ENCODE measurements around the gene PANK2. TPM values are rescaled to one million over a fixed set of nuclear protein-coding genes. Genes with fewer than 3 reads are reported as not detected.
"Not testable (repeated sequence)": the region's sequence is repeated elsewhere in the genome, so short reads cannot be mapped to it uniquely, and the experiment has no call there.

Gene PANK2
- total RNA-seq, 1 experiment from 2014 or later = 41.6 TPM

DNA sequence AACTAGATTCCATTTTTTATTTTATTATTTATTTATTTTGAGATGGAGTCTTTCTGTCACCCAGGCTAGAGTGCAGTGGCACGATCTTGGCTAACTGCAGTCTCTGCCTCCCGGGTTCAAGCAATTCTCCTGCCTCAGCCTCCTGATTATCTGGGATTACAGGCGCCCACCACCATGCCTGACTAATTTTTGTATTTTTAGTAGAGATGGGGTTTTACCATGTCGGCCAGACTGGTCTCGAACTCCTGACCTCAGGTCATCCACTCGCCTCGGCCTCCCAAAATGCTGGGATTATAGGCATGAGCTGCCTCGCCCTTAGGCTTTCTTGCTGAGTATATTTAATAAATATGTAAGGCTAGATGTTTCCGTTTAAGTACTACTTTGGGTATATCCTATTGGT, 9.0 kb downstream of the PANK2 start:
- not testable (repeated sequence) for BruUV-seq (replicated peaks)

DNA sequence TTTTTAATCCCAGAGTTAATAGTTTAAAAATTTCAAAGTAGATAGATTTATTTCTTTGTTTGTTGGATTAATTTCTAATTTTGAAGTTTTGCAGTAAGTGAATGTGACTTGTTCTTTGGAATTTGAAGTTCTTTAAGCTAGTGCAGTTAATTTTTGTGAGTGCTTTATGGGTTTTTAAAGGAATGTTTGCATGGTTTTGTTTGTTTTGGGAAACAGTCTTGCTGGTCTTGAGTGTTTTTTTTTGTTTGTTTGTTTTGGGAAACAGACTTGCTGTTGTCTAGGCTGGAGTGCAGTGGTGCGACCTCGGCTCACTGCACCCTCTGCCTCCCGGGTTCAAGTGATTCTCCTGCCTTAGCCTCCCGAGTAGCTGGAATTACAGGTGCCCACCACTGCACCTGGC, 9.5 kb downstream of the PANK2 start:
- RAD21 ChIA-PET (ENCODE audit: low non-redundant PET in 1 of 2, low total read pairs in 2 of 2, uncharacterized antibody in 2 of 2, unreplicated experiment in 2 of 2) = no interaction called here
- Histone ChIP-seq H3K36me3 (ENCODE audit: control insufficient read depth in 1 of 2, insufficient read depth in 2 of 2, low read length in 2 of 2) (peaks cover 0 to 6% of the 10 kb centered on the region in 2 experiments; a peak in 3 of 4 replicates), H3K27me3 (ENCODE audit: insufficient read depth, low read length) (no peaks in the 10 kb centered on the region), H3K9me3 (ENCODE audit: control insufficient read depth in 1 of 2, insufficient read depth in 1 of 2, low read depth in 1 of 2, low read length in 2 of 2) (no peaks in the 10 kb centered on the region), H3K27ac (ENCODE audit: low read depth, low read length) (no peak overlapping the region), H3K9ac (ENCODE audit: low read length) (no peak overlapping the region), H3K4me1 (ENCODE audit: control insufficient read depth in 1 of 2, insufficient read depth in 2 of 2, low read length in 2 of 2) (peaks cover 30 to 57% of the 10 kb centered on the region in 2 experiments), H3K9me2 (ENCODE audit: insufficient read depth) (no peaks in the 10 kb centered on the region), H3K4me3 (replicated peaks in 1 of 2; ENCODE audit: low read depth in 1 of 2, low read length in 2 of 2) (no peak overlapping the region), H3K79me2 (ENCODE audit: insufficient read depth, low read length) (peaks cover 100% of the 10 kb centered on the region), H4K20me1 (ENCODE audit: insufficient read depth) (peaks cover 48% of the 10 kb centered on the region), H3K4me2 (ENCODE audit: low read length) (peak overlapping the region; percentile 18; the same call in 1 of the 2 replicates), H2AFZ (ENCODE audit: low read depth, low read length, poor library complexity, severe bottlenecking) (no peak overlapping the region)
- CTCF ChIA-PET = no interaction called here
- intact Hi-C loops (cut with micrococcal nuclease) = no loop called here
- TF ChIP-seq CEBPB (IDR thresholded peaks at IDR 0.05; ENCODE audit: low read depth) (no peak), ZNF274 (IDR thresholded peaks at IDR 0.05; ENCODE audit: low read depth, low read length) (no peak)
- DNase-seq (ENCODE audit: low read depth, low spot score) (no peak), ATAC-seq (no peak)
- BruUV-seq (replicated peaks) = no TSS peak
- POLR2A ChIA-PET = no interaction called here

More for the DNA sequence above, 9.0 kb downstream of the PANK2 start:
- H3K27ac ChIP-seq (ENCODE audit: low read depth, low read length); H3K27me3 ChIP-seq (ENCODE audit: insufficient read depth, low read length); POLR2A ChIA-PET; ATAC-seq; DNase-seq (ENCODE audit: low read depth, low spot score); H3K9me2 ChIP-seq (ENCODE audit: insufficient read depth); H3K9me3 ChIP-seq (ENCODE audit: control insufficient read depth in 1 of 2, insufficient read depth in 1 of 2, low read depth in 1 of 2, low read length in 2 of 2); H3K9ac ChIP-seq (ENCODE audit: low read length); H2AFZ ChIP-seq (ENCODE audit: low read depth, low read length, poor library complexity, severe bottlenecking); RAD21 ChIA-PET (ENCODE audit: low non-redundant PET in 1 of 2, low total read pairs in 2 of 2, uncharacterized antibody in 2 of 2, unreplicated experiment in 2 of 2); H3K36me3 ChIP-seq (ENCODE audit: control insufficient read depth in 1 of 2, insufficient read depth in 2 of 2, low read length in 2 of 2); H3K4me3 ChIP-seq (replicated peaks in 1 of 2; ENCODE audit: low read depth in 1 of 2, low read length in 2 of 2); intact Hi-C loops (cut with micrococcal nuclease): not testable (repeated sequence)
- CTCF ChIA-PET = interaction anchor here (1.2 kb wide), 1 partner anchor 43 kb away, joined by 3 read pairs; no protein-coding TSS in a partner anchor
- peak overlapping the region; percentile 18; the same call in 1 of the 2 replicates for H3K4me2 ChIP-seq (ENCODE audit: low read length)
- peaks cover 53% of the 10 kb centered on the region for H4K20me1 ChIP-seq (ENCODE audit: insufficient read depth)
- H3K79me2 ChIP-seq (ENCODE audit: insufficient read depth, low read length) = peaks cover 100% of the 10 kb centered on the region
- peaks cover 33 to 61% of the 10 kb centered on the region in 2 experiments for H3K4me1 ChIP-seq (ENCODE audit: control insufficient read depth in 1 of 2, insufficient read depth in 2 of 2, low read length in 2 of 2)
